Measurements from ENCODE around the gene TUBG2.

DNA sequence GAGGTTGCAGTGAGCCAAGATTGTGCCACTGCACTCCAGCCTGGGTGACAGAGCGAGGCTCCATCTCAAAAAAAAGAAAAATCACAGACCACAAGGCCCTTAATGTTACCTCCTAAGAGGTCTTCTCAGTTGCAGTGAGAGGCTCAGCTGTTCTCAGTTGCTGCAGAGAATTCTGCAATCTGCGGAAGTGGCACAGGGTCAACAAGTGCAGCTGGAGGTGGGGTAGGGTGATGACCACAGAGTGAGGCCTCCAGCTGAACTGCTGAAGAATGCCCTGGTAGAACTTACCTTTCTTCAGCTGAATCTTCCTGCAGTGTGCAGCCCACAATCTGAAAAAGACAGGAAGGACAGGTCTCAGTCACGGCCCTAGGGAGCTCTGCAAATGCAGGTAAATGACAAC, 49.5 kb downstream of the TUBG2 start:
- no peak for TF ChIP-seq YY1 (IDR thresholded peaks at IDR 0.05; ENCODE audit: insufficient read depth, insufficient read length)
- TF ChIP-seq SUZ12 (IDR thresholded peaks at IDR 0.05; ENCODE audit: extremely low read depth, insufficient read depth, insufficient read length) = no peak
